Stimulated activated CD4-positive, alpha-beta T cell treated with anti-CD3 and anti-CD28 coated beads, Interleukin-12 subunit alpha, Interleukin-12 subunit beta, amount 100 ng/mL, for 48 hours (primary cell): ENCODE results near the gene TMBIM1.
A peak's percentile ranks its signal among the peaks of the same experiment; 100 is the strongest.

Source experiments
- DNase-seq, 3 donors: peaks; one replicate each; pipeline ENCODE4 v3.0.0-alpha.2; 2020; ENCODE audit warnings: low read depth in 2 of 3, low spot score in 1 of 3

Gene TMBIM1

DNA sequence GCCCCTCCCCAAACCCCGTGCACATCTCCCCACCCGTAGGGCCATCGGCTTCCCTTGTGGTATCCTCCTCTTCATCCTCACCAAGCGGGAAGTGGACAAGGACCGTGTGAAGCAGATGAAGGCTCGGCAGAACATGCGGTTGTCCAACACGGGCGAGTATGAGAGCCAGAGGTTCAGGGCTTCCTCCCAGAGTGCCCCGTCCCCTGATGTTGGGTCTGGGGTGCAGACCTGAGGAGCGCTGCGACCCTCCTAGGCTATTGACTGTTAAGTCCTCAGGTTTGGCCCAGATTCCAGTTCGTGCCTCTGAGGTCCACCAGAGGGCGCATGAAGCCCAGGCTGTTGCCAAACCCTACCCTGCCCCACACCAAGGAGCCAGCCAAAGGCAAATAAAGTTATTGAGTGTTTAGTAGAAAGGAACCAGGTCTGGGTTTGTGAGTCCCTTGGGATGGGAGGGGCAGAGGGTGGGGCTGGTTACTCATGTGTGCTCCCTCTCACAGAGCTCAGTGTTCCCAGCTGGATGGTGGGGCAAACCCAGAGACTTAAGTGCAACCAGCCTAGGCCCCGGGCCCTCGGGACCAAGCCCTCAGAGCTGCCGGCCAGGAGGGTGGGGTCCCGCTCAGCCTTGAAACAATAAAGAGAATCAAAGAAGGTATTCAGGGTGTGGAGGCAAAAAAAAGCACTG is 19.6 kb downstream of the TMBIM1 start:
- DNase-seq: peak; percentile 64 to 69 (median 68)

- DNase-seq: no peak
Observed at GRCh38 chr2:218271865-218272530, 20.3 kb downstream of the TMBIM1 start.

GRCh38 chr2:218271487-218271797 is 20.9 kb downstream of the TMBIM1 start:
- no peak for DNase-seq

DNA sequence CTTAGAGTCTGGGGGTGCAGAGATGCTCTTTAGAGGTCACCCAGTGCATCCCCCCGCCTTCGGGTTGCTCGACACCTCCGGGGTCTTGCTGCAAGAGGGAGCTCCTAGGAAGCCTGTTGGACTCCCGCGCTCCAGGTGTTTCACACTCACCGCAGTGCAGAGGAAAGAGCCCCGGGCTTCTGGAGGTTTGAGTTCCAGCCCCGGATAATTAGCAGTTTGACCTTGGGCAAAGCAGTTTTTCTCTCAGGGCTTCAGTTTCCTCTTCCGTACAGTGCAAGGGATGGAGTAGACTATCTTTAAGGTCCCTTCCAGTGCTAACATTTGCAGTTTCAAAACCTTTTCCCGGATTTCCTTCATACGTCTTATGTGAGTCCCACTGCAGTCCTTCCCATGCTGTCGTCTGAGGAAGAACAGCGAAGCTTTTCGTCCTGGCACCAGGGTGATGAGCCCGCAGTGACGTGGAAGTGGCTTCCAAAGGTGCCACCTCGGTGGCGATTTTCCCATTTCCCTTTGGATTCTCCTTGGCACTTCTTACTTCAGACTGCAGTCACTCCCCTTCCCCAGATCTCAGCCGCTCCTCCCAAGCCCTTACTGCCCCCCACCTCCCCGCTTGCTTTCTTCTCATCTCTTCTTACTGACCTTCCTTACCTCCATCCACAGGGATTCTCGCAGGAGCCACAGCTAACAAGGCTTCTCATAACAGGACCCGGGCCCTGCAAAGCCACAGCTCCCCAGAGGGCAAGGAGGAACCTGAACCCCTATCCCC is 21.4 kb downstream of the TMBIM1 start:
- no peak for DNase-seq

- peak; percentile 100 for DNase-seq
Observed at GRCh38 chr2:218269900-218270720, 22.2 kb downstream of the TMBIM1 start, which contains the start of the genes AAMP and PNKD. TSS of gene AAMP (minus strand) at chr2:218270137. CDS start at chr2:218270086, 51 bp downstream. TSS of gene PNKD (plus strand) at chr2:218270519. CDS start at chr2:218270536, 17 bp downstream.

DNA sequence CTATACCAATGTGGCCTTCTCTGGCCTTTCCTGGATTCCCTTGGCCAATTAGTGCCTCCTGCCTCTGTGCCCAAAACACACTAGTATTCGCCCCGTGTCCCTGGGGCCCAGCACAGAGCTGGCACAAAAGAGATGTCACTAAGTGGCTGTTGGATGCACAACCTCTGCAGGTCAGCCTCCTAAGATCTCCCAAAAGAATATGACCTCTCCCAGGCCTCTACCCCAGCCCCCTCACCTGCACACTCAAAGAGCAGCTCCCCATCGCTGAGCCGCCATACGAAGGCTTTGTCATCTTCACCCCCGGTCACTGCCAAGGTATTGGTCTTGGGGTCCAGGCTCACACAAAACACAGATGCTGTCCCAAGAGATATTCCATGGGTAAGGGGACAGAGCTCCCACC is 25.0 kb downstream of the TMBIM1 start:
- no peak for DNase-seq

DNA sequence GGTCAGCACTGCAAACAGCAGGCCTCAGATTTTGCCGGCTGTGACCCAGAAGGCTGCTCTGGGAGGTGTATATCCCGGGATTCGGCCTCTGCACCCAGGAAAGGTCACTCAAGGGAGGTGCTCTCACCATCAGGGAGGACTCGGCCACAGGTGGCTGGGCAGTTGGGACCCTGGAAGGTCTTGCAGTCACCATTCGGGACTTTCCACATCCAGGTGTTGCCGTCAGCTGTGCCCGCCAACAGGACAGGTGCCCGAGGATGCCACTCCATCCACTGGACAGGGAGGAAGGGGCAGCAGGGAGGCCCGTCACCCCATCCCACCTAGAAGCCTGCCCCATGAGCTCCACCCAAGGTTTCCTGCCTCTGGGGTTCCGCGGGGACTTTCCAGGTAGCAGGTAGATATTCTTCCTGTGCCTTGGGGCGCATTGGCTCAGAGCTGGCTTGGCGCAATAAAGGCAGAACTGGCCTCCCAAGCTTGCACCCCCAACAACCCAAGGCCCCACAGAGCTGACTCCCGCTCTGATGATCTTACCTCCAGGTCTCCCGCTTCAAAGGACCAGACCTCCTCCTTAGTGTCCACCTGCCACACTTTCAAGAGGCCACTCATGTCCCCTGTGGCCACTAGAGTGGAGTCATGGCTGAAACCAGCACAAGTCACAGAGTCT is 25.9 kb downstream of the TMBIM1 start:
- DNase-seq: no peak

DNA sequence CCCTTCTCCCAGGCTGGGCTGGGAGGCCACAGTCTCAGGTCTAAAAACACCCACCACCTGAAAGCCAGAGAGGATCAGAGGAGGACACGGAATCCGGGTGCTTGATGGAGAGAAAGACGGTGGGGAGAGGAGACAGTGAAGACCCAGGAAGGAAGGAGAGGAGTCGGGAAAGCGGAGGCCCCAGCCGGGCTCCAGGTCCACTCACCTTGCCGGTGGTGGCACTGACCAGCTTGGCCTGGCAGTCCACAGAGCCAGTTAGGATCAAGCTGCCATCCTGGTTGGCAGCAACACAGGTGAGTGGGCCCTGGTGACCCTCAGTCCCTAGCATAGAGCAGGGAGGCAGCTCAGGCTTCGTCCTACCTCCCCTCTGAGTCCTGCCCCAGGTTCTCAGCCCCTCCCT is 26.7 kb downstream of the TMBIM1 start:
- DNase-seq: no peak

GRCh38 chr2:218264773-218265561 is 27.3 kb downstream of the TMBIM1 start:
- DNase-seq: no peak

DNA sequence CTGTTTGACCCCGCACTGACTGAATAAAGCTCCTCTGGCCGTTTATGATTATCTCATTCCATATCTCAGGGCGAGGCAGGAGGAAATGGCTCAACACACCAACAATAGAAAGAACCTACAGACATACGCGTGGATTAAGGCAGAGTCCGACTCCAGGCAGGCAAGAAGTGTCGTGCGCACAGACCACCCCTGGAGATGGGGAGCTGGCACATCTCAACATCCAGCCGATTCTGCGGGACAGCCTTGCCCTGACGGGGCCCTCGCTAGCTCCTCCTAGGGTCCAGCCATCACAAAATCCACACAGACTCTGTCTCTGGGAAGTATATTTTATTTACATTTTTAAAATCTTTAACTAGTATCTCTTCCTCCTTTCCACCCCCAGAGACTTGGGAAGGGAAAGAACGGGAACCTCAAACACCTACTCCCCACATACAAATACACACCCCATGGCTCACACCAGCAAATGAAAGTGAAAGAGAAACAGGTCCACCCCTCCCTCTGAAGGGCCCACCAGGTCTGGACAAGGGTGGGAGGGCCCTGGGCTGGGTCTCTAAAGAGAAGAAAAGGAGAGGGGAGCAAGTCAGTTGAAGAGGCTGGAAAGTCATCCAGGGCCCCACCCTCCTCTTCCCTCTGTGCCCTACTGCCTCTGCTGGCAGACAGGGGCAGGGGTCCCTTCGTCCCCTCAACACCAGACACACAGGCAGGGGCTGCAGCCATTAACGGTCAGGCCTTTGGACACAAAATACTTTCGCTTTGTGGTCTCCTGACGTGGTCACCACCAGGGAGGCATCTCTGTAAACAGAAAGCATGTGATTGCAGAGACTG is 28.3 kb downstream of the TMBIM1 start:
- no peak for DNase-seq

GRCh38 chr2:218262631-218263586 is 29.4 kb downstream of the TMBIM1 start:
- no peak for DNase-seq

DNA sequence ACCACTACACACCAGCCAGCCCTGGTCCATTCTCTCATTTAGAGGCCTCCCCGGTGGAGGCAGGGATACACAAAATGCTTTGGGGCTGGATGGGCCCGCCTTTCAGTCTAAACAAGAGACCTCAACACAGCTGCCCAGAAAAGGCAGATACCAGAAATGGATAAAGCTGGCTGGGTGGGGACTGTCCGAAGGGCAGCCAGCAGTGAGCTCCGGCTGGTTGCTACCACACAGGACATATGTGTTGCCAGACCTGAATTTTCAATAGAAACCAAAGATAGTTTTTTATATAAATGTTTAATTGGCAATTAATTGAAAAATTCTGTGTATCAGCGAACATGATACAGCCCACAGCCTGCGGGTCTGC is 30.1 kb downstream of the TMBIM1 start:
- DNase-seq: no peak

DNA sequence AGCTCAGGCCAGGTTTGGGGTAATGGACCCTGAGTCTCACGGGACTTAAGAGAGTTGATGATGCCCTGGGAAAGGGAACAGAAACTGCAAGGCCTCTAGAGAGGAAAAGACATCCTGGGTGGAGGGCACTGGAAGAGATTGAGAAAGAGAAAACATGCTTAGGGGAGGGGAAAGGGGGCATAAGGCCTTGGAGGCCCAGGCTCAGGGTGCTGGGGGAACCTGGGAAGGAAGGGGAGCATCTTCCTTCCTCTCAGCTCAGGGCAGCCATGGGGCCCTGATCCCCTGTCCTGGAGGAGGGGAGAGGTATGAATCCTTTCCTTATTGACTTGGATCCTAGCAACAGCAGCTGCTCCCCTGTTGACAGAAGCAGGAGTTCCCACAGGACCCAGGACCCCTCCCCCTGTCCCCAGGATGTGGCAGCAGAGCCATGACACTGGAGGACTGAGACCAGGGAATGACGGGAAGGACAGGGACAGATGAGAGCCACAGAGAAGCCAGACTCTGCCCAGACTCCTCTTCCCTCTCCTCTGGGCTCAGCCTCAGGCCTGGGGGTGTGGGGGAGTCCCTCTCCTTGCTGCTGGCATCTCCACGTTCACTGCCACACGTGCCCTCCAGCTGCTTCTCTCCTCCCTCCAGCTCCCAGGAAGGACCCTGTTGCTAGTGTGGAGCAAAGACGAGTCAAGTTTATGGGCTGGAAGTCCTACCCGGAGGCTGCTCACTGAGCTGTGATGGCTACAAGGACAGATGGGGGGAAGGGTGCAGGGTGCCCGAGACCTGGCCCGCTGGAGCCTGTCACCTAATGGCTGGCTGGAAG is 30.7 kb downstream of the TMBIM1 start:
- no peak for DNase-seq

DNA sequence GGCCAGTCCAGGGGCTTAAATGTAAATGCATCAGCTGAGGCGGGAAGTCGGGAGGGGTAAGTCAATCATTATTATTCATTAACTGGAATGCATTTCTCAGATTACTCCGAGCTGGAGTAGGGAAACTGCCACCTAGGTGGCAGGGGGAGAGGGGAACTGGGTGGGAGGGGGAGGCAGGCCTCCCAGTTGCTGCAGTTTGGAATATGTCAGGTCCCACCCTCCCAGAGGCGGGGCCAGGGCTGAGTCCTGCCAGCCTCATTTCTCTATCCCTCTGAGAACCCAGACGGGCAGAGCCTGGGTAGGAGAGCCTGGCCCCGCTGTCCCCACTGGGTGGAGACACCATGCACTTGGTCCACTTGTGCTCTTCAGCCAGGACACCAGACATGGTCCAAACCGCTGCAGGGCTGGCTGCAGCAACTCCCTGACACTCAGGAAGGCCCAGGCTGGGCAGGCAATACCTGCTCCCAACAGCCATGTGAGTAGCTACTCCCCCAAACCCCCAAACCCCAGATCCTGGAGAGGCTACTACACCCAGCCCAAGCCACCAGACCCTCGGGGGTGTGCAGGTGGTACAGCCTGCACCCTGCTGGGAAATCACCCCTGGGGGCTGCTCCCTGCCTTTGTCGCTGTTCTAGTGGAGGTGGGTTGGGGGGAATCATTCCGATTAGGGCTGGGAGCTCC is 31.4 kb downstream of the TMBIM1 start, which contains the start of gene GPBAR1:
GPBAR1 (plus strand) TSS at position 274 of the 681 bp plus-strand sequence. CDS start 1,710 bp downstream, outside the sequence.
- no peak for DNase-seq

GRCh38 chr2:218260166-218260565 is 32.1 kb downstream of the TMBIM1 start:
- DNase-seq: no peak
